ENCODE results near the gene HYAL2. TPM values are rescaled to one million over a fixed set of nuclear protein-coding genes. Genes with fewer than 3 reads are reported as not detected.

Gene HYAL2
- total RNA-seq, 4 donors from 2014 or later: 106 to 348 (median 175) TPM

DNA sequence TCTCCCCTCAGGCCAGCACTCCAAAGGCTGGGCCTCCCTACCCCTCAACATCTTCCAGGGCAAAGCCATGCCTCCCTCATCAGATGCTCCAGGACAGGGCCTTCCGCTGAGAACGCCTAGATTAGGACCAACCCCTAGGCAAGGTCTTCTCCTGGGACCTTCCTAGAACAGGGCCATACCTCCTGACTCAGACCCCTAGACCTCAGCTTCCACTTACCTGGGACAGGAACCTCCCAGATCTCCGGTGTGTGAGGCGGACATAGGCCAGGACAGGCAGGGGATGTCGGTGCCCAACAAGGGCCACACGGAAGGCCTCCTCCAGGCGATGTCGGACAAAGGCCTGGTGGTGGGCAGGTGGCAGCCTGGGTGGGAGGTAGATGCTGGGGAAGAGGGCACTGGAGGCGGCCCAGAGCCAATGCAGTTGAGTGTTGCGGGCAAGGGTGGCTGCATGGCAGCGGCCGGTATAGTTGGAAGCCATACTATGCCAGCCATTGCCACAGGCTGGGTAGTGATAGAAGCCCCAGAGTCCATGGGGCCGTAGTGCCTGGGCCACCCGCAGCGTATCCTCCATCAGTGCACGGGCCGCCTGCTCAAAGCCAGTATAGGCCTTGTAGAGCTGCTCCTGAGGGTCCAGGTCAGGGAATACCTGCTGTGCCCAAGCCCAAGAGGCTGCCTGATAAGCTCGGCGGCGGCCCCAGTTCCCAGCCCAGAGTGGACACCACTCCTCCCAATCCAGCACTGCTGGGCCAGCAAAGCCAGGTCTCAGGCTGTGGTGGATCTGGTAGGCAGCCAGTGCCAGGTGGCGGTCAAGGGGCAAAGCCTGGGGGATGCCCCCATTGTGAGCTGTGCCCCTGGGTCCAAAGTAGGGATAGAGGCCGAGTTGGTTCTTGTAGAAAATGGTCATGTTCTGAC, 27.8 kb downstream of the HYAL2 start:
- DNase-seq (ENCODE audit: low spot score) (no peak), ATAC-seq (ENCODE audit: low FRiP score) (no peak)
- TF ChIP-seq, protein P1, sequence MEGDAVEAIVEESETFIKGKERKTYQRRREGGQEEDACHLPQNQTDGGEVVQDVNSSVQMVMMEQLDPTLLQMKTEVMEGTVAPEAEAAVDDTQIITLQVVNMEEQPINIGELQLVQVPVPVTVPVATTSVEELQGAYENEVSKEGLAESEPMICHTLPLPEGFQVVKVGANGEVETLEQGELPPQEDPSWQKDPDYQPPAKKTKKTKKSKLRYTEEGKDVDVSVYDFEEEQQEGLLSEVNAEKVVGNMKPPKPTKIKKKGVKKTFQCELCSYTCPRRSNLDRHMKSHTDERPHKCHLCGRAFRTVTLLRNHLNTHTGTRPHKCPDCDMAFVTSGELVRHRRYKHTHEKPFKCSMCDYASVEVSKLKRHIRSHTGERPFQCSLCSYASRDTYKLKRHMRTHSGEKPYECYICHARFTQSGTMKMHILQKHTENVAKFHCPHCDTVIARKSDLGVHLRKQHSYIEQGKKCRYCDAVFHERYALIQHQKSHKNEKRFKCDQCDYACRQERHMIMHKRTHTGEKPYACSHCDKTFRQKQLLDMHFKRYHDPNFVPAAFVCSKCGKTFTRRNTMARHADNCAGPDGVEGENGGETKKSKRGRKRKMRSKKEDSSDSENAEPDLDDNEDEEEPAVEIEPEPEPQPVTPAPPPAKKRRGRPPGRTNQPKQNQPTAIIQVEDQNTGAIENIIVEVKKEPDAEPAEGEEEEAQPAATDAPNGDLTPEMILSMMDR (IDR thresholded peaks at IDR 0.05): no peak

DNA sequence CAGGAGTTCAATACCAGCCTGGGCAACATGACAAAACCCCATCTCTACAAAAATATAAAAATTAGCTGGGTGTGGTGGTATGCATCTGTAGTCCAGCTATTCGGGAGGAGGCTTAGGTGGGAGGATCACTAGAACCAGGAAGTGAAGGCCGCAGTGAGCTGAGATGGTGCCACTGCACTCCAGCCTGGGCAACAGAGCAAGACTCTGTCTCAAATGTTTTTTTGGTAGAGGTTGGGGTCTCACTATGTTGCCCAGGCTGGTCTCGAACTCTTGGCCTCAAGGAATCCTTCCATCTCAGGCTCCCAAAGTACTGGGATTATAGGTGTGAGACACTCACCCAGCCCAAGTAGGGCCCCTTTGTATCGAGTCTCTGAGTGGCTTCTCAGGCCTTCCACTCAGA, 28.5 kb downstream of the HYAL2 start:
- TF ChIP-seq, protein P1 (IDR thresholded peaks at IDR 0.05): no peak
- DNase-seq (ENCODE audit: low spot score) (no peak), ATAC-seq (ENCODE audit: low FRiP score) (no peak)

DNA sequence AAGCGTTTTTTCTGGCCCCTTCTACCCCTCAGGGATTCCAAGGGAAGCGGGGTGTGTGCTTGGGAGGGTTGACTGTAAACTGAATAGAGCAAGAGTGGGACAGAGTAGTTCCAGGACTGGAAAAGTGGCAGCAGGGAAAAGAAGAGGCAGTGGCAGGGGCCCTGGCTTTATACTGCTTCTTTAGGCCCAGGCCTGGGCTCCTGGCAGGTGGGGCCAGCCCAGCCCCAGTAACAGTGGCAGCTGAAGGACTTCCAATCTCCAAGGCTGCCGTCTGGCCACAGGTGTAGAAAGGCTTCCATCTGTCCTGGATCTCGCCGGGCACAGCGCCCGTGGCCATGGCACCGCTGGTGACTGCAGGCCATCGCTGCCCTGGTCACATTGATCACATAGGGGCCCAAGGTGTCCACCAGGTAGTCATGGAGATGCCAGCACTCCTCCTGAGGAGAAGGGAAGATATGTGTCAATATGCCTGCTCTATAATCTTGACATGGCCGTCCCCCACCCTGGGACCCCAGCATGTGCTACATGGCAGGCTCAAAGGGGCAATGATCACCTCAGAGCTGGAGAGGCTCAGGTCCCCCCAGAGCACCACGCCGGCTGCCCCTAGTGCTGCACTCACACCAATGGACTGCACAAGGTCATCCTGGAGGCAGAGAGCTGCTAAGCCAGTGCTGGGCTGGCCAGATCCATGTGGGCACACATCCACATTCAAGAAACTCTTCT, 29.3 kb downstream of the HYAL2 start:
- ATAC-seq (ENCODE audit: low FRiP score) (no peak), DNase-seq (ENCODE audit: low spot score) (no peak)
- TF ChIP-seq, protein P1 (IDR thresholded peaks at IDR 0.05): no peak

DNA sequence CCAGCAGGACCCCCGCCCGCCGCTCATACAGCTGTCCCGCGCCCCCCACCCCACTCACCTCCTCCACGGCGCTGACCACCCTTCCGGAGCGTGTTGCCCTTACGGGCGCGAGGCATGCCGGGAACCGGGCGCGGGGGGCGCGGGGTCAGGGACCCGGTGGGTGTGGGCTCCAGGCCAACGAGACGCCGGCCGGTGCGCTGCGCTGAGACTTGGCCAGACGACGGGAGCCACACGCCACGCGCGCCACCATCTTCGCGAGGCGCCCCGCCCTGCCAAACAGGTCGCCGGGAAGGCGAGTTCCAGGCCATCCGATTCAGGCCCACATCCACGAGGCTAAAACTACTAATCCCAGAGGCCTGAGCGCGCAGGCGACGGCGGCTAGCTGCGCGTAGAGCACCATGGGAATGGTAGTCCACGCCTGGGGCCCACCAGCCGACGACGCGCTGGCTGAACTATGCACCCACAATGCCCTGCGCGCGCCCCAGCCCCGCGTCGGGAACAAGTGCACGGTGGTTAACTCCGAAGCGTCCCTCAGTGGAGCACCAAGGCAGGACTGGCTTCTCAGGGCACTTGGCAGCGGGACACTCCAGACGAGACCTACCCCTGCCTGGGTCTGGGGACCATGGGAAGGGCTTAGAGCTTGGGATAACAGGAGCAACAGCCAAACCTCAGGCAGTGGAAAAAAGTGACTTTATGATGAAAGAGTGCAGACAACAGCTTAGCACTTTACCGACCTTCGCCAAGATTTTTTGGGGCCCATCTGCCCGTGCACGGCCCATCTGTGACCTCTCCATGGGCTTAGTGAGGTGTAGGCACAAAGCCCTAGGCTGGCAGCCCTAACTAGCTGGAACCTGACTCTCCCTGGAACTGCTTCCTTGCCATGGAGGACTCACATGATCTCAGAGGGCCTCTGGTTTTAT, 30.1 kb downstream of the HYAL2 start, which contains the start of gene IFRD2:
Gene IFRD2, minus strand, starts transcription at position 271 of the 920 bp plus-strand sequence. Its CDS starts 155 bp downstream, at position 116.
- peak; percentile 97 for ATAC-seq (ENCODE audit: low FRiP score)
- TF ChIP-seq, protein P1 (IDR thresholded peaks at IDR 0.05): no peak
- DNase-seq (ENCODE audit: low spot score): peak; percentile 77

DNA sequence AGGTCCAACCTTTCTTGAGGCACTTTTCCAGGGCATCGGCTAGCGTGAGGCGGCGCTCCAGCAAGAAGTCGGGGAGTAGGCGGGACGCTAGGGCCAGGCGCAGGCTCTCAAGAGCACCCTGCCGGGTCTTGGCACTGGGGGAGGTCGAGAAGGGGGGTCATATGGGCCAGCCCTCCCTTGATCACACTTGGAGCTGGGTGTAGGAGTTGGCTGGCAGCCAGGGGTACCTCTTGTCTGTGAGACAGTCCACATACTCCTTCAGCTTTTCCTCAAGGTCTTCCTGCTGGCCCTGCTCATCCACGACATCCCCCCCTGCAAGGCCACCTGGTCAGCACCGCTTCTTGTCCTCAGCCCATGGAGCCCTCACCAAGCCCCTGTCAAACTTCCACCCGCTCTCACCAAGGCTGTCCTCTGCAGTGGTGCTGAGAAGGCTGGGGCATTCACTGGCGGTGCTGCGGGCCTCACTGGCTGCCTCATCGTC, 32.3 kb downstream of the HYAL2 start:
- TF ChIP-seq, protein P1 (IDR thresholded peaks at IDR 0.05): no peak
- ATAC-seq (ENCODE audit: low FRiP score) (no peak), DNase-seq (ENCODE audit: low spot score) (no peak)

DNA sequence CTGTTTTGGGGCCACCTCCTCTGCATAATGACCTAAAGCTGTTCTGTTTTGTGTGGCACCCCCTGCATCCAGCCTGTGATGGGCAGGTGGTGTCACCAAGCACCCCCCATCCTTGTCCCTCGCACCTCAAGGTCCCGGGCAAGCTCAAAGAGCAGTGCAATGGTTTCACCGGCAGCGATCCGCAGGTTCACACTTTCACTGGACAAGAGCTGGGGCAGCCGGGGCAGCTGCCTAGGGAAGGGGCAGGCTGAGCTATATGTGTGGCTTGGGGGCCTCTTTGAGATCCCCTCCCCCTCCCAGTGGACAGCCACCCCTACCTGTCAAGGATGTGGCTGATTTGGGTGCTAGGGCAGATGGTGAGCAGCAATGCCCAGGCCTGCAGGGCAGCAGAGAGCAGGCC, 33.4 kb downstream of the HYAL2 start:
- DNase-seq (ENCODE audit: low spot score): no peak
- ATAC-seq (ENCODE audit: low FRiP score): no peak
- TF ChIP-seq, protein P1 (IDR thresholded peaks at IDR 0.05): no peak

Measured in omental fat pad (tissue), 4 donors.